ENCODE results near the gene GPR84. TPM values are rescaled to one million over a fixed set of nuclear protein-coding genes. Genes with fewer than 3 reads are reported as not detected.

The GPR84 gene
- total and polyA plus RNA-seq, 2 of the 13 experiments (the other 11 are each of a cell fraction or from before 2014, with no cell fraction given): not detected

DNA sequence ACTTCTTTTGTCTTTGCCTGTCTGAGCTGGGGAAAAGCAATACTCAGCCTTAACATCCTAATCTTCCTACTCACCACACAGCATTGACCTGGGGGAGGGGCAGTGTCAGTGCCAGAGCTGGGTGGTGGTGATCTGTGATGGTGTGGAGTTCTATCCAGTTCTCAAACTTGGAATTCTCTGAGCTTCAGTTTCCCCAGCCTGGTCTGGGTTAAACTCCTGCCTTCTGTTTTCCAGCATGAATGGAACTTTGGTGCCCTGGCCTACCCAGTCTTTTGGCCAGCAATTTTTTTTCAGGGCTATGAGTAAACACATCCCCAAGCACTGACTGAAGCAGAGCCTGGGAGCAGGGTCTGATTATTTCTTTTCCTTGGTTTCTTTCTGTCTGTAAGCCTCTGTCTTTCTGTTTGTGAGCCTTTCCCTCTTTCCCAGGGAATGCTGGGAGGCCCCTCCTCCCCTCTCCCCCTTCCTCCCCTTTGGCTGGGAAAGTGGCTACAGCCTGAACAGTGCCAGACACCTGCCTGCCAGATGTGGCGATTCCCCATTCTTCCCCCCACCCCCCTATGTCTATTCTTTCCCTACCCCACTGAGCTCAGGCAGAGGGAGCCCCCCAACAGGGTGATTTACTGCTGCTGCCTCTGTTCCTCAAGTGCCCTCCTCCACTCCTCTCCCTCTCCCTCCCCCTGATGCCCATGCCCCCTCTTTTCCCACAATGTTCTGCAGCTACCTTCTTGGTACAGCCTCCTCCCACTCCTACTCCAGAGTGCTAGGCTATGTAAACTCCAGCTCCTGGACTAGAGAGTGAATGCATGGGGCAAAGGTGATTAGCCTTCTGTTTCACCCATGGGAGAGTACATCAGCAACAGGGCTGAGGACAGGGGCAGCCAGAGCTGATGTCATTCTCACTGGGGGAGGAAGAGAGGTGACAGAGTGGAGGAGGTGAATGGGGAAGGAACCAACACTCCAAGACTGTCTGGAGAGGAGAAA is 11.1 kb downstream of the GPR84 start (continued):
- TF ChIP-seq ZNF143 (CRISPR knock-in tag; IDR thresholded peaks at IDR 0.05) (0 out of 2 replicates have a peak, but pooled peaks have one; percentile 18), MED1 (CRISPR knock-in tag; IDR thresholded peaks at IDR 0.05) (no peak)
- TF ChIP-seq, protein P1, sequence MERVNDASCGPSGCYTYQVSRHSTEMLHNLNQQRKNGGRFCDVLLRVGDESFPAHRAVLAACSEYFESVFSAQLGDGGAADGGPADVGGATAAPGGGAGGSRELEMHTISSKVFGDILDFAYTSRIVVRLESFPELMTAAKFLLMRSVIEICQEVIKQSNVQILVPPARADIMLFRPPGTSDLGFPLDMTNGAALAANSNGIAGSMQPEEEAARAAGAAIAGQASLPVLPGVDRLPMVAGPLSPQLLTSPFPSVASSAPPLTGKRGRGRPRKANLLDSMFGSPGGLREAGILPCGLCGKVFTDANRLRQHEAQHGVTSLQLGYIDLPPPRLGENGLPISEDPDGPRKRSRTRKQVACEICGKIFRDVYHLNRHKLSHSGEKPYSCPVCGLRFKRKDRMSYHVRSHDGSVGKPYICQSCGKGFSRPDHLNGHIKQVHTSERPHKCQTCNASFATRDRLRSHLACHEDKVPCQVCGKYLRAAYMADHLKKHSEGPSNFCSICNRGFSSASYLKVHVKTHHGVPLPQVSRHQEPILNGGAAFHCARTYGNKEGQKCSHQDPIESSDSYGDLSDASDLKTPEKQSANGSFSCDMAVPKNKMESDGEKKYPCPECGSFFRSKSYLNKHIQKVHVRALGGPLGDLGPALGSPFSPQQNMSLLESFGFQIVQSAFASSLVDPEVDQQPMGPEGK (CRISPR knock-in tag; IDR thresholded peaks at IDR 0.05): 0 out of 2 replicates have a peak, but pooled peaks have one; percentile 18

DNA sequence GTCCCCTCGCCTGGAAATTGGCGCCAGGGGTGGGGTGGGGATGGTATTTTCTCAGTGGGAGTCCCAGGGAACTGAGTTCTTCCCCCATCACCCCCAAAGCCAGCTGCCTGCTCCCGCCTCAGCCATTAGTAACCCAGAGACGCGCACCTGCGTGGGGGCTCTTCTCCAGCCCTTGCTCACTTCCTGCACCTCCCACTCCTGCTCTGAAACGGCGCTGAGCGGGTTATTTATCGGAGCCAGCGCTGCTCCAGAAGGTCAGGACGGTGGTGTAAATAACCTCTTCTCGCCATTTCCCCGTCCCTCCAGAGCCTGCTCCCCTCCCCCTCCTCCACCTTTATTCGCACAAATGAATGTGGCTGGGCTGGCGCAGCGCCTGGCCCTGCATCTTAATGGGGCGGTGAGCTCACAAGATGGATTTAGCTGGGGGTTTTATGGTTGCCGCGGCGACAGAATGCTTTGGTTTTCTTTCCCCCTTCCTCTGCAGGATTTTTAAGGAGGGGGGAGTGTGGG is 12.2 kb downstream of the GPR84 start:
- Histone ChIP-seq H3K9me3 (ENCODE audit: low read length) (no peaks in the 10 kb centered on the region), H3K4me1 (ENCODE audit: insufficient read depth, low read length) (peaks cover 26% of the 10 kb centered on the region), H3K79me2 (ENCODE audit: insufficient read depth, low read length) (no peaks in the 10 kb centered on the region), H3K9ac (ENCODE audit: insufficient read depth, low read depth, low read length) (no peak overlapping the region), H3K27me3 (ENCODE audit: control insufficient read depth in 1 of 2, insufficient read depth in 2 of 2, low read length in 2 of 2) (no peaks in the 10 kb centered on the region), H2AFZ (ENCODE audit: low read length) (no peak overlapping the region), H3K36me3 (replicated peaks in 1 of 2; ENCODE audit: control insufficient read depth in 1 of 2, insufficient read depth in 2 of 2, low read length in 2 of 2) (peaks cover 20 to 39% of the 10 kb centered on the region in 2 experiments), H3K4me2 (ENCODE audit: low read depth, low read length) (no peak overlapping the region), H3K27ac (ENCODE audit: extremely low read length, insufficient read depth, low read length) (no peak overlapping the region), H3K4me3 (replicated peaks in 1 of 3; ENCODE audit: insufficient read depth in 1 of 3, low read depth in 2 of 3, low read length in 3 of 3) (no peak overlapping the region), H4K20me1 (ENCODE audit: insufficient read depth, low read length) (no peaks in the 10 kb centered on the region)
- FAIRE-seq (no peak), ATAC-seq (no peak), DNase-seq (ENCODE audit: low spot score) (no peak)
- intact Hi-C loops (cut with micrococcal nuclease; ENCODE audit: unreplicated experiment): loop anchor here (2.0 kb wide), 1 partner anchor 23 kb away; no protein-coding TSS in a partner anchor
- in situ Hi-C loops (cut with HindIII; ENCODE audit: extremely low pct_ligation_motif_present, low pct_unique_long_range_greater_than_20kb): no loop called here
- CTCF ChIA-PET (ENCODE audit: low intra/inter-chr PET ratio, low total read pairs): no interaction called here
- 96% methylated on average over 21 of the region's 21 CpGs for WGBS (ENCODE audit: low lambda C conversion rate)
- peak; percentile 52 for TF ChIP-seq AGO2 (optimal IDR thresholded peaks at IDR 0.05; ENCODE audit: low read depth, low read length)
- TF ChIP-seq PHF21A (CRISPR knock-in tag; IDR thresholded peaks at IDR 0.05): no peak
- TF ChIP-seq PLRG1 (conservative IDR thresholded peaks at IDR 0.05): no peak
- no peak for TF ChIP-seq ZNF292 (CRISPR knock-in tag; IDR thresholded peaks at IDR 0.05; ENCODE audit: borderline replicate concordance, low read depth)
- no peak for TF ChIP-seq STAT5B (CRISPR knock-in tag; IDR thresholded peaks at IDR 0.05)
- no peak for TF ChIP-seq NBN (conservative IDR thresholded peaks at IDR 0.05)
- TF ChIP-seq KLF6 (CRISPR knock-in tag; IDR thresholded peaks at IDR 0.05): no peak
- no peak for TF ChIP-seq NR2C2 (CRISPR knock-in tag; IDR thresholded peaks at IDR 0.05; ENCODE audit: borderline replicate concordance)
- POLR2A ChIA-PET: interaction anchor here (1.0 to 2.4 kb wide), 2 partner anchors 27 to 72 kb away, joined by 3 to 10 read pairs; partner anchors contain the start of genes CBX5, COPZ1 and HNRNPA1
- BruUV-seq (replicated peaks): no TSS peak
